Muscle layer of colon (tissue), 2 donors: Measurements from ENCODE around the gene MIER2.
"Not testable (repeated sequence)": the region's sequence is repeated elsewhere in the genome, so short reads cannot be mapped to it uniquely, and the experiment has no call there.

ENCODE experiments used
- H3K27ac ChIP-seq: one replicate; pipeline ENCODE4 v1.7.0; 2013; ENCODE audit warnings: low read depth, mild to moderate bottlenecking, low read length, moderate library complexity
- H3K27me3 ChIP-seq, 2 donors: one replicate each; pipeline ENCODE4 v1.7.0; 2013; ENCODE audit warnings: low read length in 2 of 2, mild to moderate bottlenecking in 2 of 2; ENCODE audit not compliant: insufficient read depth in 2 of 2, control insufficient read depth in 1 of 2
- H3K36me3 ChIP-seq: one replicate; pipeline ENCODE4 v1.7.0; 2013; ENCODE audit warnings: mild to moderate bottlenecking, low read length; ENCODE audit not compliant: insufficient read depth
- H3K4me1 ChIP-seq: one replicate; pipeline ENCODE4 v1.7.0; 2013; ENCODE audit warnings: mild to moderate bottlenecking, low read length; ENCODE audit not compliant: insufficient read depth
- H3K4me3 ChIP-seq, 2 donors: one replicate each; pipeline ENCODE4 v1.7.0; 2013; ENCODE audit warnings: low read length in 2 of 2, low read depth in 1 of 2, mild to moderate bottlenecking in 1 of 2, moderate library complexity in 1 of 2
- H3K9ac ChIP-seq: one replicate; pipeline ENCODE4 v1.7.0; 2013; ENCODE audit warnings: low read length
- H3K9me3 ChIP-seq: one replicate; pipeline ENCODE4 v1.7.0; 2013; ENCODE audit warnings: mild to moderate bottlenecking, low read length
- donor health status: abdominal sarcoma.
- donor health status: Adenocarcinoma of cecum.

MIER2 gene

DNA sequence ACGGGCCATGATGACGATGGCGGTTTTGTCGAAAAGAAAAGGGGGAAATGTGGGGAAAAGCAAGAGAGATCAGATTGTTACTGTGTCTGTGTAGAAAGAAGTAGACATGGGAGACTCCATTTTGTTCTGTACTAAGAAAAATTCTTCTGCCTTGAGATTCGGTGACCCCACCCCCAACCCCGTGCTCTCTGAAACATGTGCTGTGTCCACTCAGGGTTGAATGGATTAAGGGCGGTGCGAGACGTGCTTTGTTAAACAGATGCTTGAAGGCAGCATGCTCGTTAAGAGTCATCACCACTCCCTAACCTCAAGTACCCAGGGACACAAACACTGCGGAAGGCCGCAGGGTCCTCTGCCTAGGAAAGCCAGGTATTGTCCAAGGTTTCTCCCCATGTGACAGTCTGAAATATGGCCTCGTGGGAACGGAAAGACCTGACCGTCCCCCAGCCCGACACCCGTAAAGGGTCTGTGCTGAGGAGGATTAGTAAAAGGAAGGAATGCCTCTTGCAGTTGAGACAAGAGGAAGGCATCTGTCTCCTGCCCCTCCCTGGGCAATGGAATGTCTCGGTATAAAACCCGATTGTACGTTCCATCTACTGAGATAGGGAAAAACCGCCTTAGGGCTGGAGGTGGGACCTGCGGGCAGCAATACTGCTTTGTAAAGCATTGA lies 42.2 kb upstream of the MIER2 start:
- H3K4me3 ChIP-seq: not testable (repeated sequence)

DNA sequence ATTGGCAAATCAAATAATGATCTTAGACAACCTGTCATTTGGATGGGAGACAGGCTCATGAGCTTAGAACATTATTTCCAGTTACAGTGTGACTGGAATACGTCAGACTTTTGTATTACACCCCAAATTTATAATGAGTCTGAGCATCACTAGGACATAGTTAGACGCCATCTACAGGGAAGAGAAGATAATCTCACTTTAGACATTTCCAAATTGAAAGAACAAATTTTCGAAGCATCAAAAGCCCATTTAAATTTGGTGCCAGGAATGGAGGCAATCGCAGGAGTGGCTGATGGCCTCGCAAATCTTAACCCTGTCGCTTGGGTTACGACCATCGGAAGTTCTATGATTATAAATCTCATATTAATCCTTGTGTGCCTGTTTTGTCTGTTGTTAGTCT lies 41.6 kb upstream of the MIER2 start:
- H3K36me3 ChIP-seq, H3K4me3 ChIP-seq, H3K4me1 ChIP-seq, H3K9ac ChIP-seq, H3K9me3 ChIP-seq, H3K27ac ChIP-seq: not testable (repeated sequence)
- peaks cover 0 to 14% of the 10 kb centered on the region in 2 donors for H3K27me3 ChIP-seq

More for the DNA sequence above, 42.2 kb upstream of the MIER2 start:
- H3K4me1 ChIP-seq, H3K27ac ChIP-seq, H3K9me3 ChIP-seq, H3K9ac ChIP-seq, H3K36me3 ChIP-seq: not testable (repeated sequence)
- H3K27me3 ChIP-seq: peaks cover 0 to 14% of the 10 kb centered on the region in 2 donors

DNA sequence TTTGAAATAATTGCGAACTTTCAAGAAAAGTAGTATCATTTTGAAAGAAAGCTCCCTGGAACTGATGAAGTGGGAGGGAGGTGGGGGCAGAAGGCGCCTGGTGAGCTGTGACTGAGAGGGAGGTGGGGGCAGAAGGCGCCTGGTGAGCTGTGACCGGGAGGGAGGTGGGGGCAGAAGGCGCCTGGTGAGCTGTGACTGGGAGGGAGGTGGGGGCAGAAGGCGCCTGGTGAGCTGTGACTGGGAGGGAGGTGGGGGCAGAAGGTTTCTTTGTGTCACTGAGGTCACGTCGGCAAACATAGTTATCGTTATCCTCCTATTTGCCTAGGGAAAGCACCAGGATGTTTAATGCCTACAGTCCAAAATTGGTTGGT lies 40.2 kb upstream of the MIER2 start:
- Histone ChIP-seq H3K36me3 (no peaks in the 10 kb centered on the region), H3K4me1 (no peaks in the 10 kb centered on the region), H3K27ac (no peak overlapping the region), H3K4me3 (no peak overlapping the region), H3K9ac (no peak overlapping the region), H3K9me3 (no peaks in the 10 kb centered on the region), H3K27me3 (peaks cover 0 to 10% of the 10 kb centered on the region in 2 donors)

DNA sequence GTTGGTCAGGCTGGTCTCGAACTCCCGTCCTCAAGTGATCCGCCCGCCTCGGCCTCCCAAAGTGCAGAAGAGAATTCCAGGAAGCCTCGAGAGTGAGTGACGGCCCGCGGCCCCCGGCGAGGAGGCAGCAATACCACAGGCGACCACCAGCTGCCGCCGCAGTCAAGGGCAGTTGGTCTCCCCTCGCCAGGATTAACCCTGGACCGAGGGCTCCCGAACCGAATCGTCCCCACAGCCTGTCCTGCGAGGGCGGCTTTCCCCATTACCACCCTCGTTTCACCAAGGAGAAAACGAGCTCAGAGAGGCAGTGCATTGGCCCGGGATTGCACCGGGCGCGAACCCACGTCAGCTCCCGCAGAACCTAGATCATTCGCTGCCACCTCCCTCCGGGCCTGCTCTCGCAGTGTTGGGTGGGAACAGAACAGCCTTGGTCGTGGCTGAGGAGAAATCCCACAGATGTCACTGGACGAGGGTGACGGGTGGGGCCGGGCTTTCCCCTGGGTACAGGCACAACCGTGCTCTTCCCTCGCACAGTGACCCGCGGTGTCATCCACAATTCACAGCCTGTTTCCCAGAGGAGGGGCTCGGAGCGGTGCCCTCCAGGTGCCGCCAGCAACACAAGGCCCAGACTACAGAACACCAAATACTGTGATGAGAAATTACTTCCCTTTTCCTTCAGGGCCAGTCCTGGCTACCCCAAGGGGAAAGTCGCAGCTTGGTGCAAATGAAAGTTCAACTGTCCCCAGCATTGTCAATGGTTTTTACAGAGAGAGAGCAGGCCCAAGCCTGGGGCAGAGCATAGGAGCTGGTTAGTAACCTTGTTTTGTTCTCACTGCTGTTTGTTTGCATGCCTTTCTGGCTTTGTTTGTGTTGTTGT lies 39.6 kb upstream of the MIER2 start:
- Histone ChIP-seq H3K9ac (no peak overlapping the region), H3K27ac (no peak overlapping the region)

DNA sequence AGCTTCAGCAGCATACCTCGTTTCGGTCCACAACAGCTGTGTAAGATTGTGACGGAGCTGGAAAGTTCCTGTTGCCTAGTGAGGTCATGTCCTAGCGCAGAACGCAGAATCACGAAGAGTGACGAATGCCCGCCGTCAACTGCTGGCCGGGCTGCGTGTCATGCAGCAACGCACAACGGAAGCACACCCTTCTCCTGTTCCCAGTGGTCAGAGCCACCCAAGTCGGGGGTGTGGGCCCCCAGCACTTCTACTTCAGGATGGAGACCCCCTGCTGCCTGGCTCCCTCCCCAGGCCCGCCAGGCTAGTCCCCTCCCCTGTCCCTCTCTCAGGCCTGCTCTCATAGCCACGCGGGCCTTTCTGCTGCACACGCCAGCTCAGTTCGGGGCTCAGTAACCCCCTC lies 38.4 kb upstream of the MIER2 start:
- peaks cover 0 to 10% of the 10 kb centered on the region in 2 donors for H3K27me3 ChIP-seq

More for the DNA sequence above, 39.6 kb upstream of the MIER2 start:
- Histone ChIP-seq H3K4me3 (no peak overlapping the region), H3K36me3 (no peaks in the 10 kb centered on the region), H3K4me1 (no peaks in the 10 kb centered on the region), H3K27me3 (peaks cover 0 to 10% of the 10 kb centered on the region in 2 donors), H3K9me3 (no peaks in the 10 kb centered on the region)

DNA sequence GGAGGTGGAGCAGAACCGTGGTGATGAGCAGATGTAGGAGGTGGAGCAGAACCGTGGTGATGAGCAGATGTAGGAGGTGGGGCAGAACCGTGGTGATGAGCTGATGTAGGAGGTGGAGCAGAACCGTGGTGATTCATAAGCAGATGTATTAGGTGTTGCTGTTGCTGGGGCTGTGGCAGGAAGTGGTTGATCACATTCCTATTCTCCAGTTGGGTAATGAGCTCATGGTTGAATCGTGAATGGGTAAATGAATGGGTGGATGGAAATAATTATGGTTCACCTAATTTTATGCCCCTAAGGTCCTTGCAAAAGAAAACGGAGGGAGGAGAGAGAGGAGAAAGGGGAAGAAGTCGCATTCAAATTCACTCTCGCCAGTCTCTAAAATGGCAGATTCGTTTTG lies 38.0 kb upstream of the MIER2 start:
- not testable (repeated sequence) for H3K4me3 ChIP-seq, H3K9me3 ChIP-seq, H3K36me3 ChIP-seq, H3K4me1 ChIP-seq, H3K27ac ChIP-seq, H3K9ac ChIP-seq
- peaks cover 0 to 10% of the 10 kb centered on the region in 2 donors for H3K27me3 ChIP-seq

More for the DNA sequence above, 38.4 kb upstream of the MIER2 start:
- Histone ChIP-seq H3K36me3 (no peaks in the 10 kb centered on the region), H3K9me3 (no peaks in the 10 kb centered on the region), H3K9ac (no peak overlapping the region), H3K4me3 (no peak overlapping the region), H3K4me1 (no peaks in the 10 kb centered on the region), H3K27ac (no peak overlapping the region)

DNA sequence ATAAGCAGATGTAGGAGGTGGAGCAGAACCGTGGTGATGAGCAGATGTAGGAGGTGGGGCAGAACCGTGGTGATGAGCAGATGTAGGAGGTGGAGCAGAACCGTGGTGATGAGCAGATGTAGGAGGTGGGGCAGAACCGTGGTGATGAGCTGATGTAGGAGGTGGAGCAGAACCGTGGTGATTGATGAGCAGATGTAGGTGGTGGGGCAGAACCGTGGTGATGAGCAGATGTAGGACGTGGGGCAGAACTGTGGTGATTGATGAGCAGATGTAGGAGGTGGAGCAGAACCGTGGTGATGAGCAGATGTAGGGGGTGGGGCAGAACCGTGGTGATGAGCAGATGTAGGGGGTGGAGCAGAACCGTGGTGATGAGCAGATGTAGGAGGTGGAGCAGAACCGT lies 37.3 kb upstream of the MIER2 start:
- not testable (repeated sequence) for H3K4me1 ChIP-seq, H3K27ac ChIP-seq, H3K4me3 ChIP-seq, H3K9me3 ChIP-seq, H3K9ac ChIP-seq, H3K36me3 ChIP-seq
- H3K27me3 ChIP-seq: peaks cover 0 to 10% of the 10 kb centered on the region in 2 donors

DNA sequence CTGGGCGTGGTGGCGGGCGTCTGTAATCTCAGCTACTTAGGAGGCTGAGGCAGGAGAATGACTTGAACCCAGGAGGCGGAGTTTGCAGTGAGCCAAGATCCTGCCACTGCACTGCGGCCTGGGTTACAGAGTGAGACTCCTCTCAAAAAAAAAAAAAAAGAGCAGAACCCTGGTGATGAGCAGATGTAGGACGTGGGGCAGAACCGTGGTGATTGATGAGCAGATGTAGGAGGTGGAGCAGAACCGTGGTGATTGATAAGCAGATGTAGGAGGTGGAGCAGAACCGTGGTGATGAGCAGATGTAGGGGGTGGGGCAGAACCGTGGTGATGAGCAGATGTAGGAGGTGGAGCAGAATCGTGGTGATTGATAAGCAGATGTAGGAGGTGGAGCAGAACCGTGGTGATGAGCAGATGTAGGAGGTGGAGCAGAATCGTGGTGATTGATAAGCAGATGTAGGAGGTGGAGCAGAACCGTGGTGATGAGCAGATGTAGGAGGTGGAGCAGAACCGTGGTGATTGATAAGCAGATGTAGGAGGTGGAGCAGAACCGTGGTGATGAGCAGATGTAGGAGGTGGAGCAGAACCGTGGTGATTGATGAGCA lies 36.1 kb upstream of the MIER2 start:
- not testable (repeated sequence) for H3K27ac ChIP-seq, H3K36me3 ChIP-seq, H3K9ac ChIP-seq, H3K4me3 ChIP-seq, H3K4me1 ChIP-seq, H3K9me3 ChIP-seq
- H3K27me3 ChIP-seq: peaks cover 0 to 12% of the 10 kb centered on the region in 2 donors

DNA sequence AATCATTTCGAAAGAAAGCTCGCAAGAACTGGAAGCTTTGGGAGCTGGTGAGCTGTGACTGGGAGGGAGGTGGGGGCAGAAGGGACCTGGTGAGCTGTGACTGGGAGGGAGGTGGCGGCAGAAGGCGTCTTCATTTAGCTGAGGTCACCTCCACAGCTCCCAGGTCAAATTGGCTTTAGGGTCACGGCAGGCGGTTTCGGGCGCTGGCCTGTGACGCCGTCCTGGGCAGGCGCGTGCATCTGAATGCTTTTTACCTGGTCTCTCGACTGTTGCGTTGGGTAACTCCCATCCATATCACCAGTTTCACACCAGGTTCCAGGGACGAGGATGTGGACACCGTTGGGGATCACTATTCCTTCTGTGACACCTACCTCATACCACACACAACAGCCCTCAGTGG lies 35.2 kb upstream of the MIER2 start:
- Histone ChIP-seq H3K27me3 (peaks cover 0 to 21% of the 10 kb centered on the region in 2 donors), H3K36me3 (no peaks in the 10 kb centered on the region), H3K27ac (no peak overlapping the region), H3K4me3 (no peak overlapping the region), H3K4me1 (no peaks in the 10 kb centered on the region), H3K9ac (no peak overlapping the region), H3K9me3 (no peaks in the 10 kb centered on the region)

DNA sequence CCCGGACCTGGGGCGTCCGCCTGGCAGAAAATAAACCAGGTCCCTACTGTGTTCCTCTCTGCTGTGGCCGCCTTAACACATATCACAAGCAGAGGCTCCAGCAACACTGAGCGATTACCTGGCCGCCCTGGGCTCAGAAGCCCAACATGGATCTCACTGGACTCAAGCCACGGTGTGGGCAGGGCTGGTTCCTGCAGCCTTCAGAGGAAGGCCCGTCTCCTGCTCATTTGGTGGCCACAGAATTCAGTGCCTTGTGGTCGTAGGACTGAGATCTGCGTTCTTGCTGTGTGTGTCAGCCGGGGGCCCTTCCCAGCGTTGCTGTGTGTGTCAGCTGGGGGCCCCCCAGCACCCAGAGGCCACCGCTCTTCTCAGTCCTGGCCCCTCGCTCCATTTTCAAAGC lies 34.1 kb upstream of the MIER2 start:
- Histone ChIP-seq H3K27me3 (peaks cover 0 to 31% of the 10 kb centered on the region in 2 donors), H3K27ac (no peak overlapping the region), H3K9me3 (no peaks in the 10 kb centered on the region), H3K36me3 (no peaks in the 10 kb centered on the region), H3K4me3 (no peak overlapping the region), H3K9ac (no peak overlapping the region), H3K4me1 (no peaks in the 10 kb centered on the region)

DNA sequence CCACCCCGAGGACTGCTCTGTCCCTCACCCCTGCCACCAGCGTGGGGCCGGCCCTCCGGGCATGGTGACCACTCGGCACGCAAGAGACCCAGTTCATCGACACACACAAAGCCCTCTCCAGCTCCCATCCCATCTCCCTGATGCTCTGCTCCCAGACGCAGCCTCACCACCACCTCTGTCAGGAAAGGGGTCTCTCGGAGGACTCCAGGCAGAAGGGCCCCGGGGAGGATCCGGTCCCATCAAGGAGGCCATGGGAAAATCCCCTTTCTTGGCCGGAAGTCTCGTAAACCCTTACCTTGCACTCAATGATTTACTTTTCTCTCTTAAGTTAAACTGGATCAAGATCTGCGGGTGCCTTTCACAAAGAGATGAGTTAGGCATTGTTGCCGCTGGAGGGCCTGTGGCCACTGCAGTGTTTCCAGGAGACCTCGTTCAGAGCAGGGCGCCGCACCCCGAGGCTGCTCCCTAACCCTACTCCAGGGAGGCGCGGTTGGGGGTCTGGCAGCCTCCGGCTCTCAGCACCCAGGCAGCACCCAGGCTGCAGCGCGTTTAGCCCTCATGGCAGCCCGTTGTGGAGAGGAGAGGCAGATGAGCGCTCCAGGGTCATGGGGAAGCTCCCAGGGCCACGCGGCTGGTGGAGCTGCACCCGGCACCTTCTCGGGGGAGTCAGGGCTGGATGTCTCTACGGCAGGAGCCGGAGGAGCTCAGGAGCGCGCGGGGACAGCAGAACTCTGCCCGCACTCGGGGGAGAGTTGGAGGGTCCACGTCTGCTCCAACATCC lies 33.4 kb upstream of the MIER2 start:
- Histone ChIP-seq H3K9me3 (no peaks in the 10 kb centered on the region), H3K9ac (no peak overlapping the region), H3K4me3 (no peak overlapping the region), H3K36me3 (no peaks in the 10 kb centered on the region), H3K27me3 (peaks cover 0 to 30% of the 10 kb centered on the region in 2 donors), H3K4me1 (no peaks in the 10 kb centered on the region), H3K27ac (no peak overlapping the region)
